C4-2B (cell line): ENCODE measurements around the gene OR2G6.
"Not testable (repeated sequence)": the region's sequence is repeated elsewhere in the genome, so short reads cannot be mapped to it uniquely, and the experiment has no call there.

ENCODE experiments used
- CTCF ChIP-seq: fragments of 450-650 bp; conservative IDR thresholded peaks from 2 replicates; pipeline ENCODE4 v1.5.1; 2017; ENCODE audit warnings: mild to moderate bottlenecking
- ZFX ChIP-seq: fragments of 450-650 bp; IDR thresholded peaks from 2 replicates; pipeline ENCODE4 v1.6.1; 2017

- TF ChIP-seq CTCF, ZFX: not testable (repeated sequence)
Measured at GRCh38 chr1:248507773-248508172, at the start of gene OR2G6.
